Kidney (tissue), 14 donors: ENCODE results near the gene EHMT2. TPM values are rescaled to one million over a fixed set of nuclear protein-coding genes. Genes with fewer than 3 reads are reported as not detected.
"Not testable (repeated sequence)": the region's sequence is repeated elsewhere in the genome, so short reads cannot be mapped to it uniquely, and the experiment has no call there.

ENCODE experiments used
- DNase-seq, 5 donors: peaks; one replicate each; pipeline ENCODE4 v3.0.0-alpha.2; 2013 to 2020
- FAIRE-seq: peaks from 2 replicates; lab custom pipeline; 2012; peaks lifted over from hg19 to GRCh38; lab: Jason Lieb, UNC
- H3K27ac ChIP-seq, 2 donors: one replicate each; pipeline ENCODE4 v1.7.0; 2013; ENCODE audit warnings: low read depth in 2 of 2, low read length in 2 of 2, inconsistent platforms in 1 of 2
- H3K27me3 ChIP-seq: one replicate; pipeline ENCODE4 v1.7.1; 2013; ENCODE audit warnings: low read length, inconsistent platforms; ENCODE audit not compliant: control insufficient read depth, insufficient read depth
- H3K36me3 ChIP-seq, 3 donors: one replicate each; pipeline versions ENCODE4 v1.7.0 to v1.7.1; 2013; ENCODE audit warnings: low read length in 3 of 3, control low read depth in 1 of 3, inconsistent platforms in 1 of 3; ENCODE audit not compliant: insufficient read depth in 3 of 3, control insufficient read depth in 2 of 3
- H3K4me1 ChIP-seq, 3 donors: one replicate each; pipeline versions ENCODE4 v1.7.0 to v1.7.1; 2013; ENCODE audit warnings: low read length in 3 of 3, inconsistent platforms in 1 of 3, low read depth in 1 of 3; ENCODE audit not compliant: control insufficient read depth in 2 of 3, insufficient read depth in 2 of 3
- H3K4me3 ChIP-seq, 3 donors: one replicate each; pipeline versions ENCODE4 v1.7.0 to v1.8.1; 2013; ENCODE audit warnings: low read length in 3 of 3, control low read depth in 1 of 3, inconsistent platforms in 1 of 3
- H3K9ac ChIP-seq, 3 donors: one replicate each; pipeline versions ENCODE4 v1.7.0 to v1.7.1; 2013; ENCODE audit warnings: low read length in 3 of 3, control low read depth in 1 of 3, inconsistent platforms in 1 of 3
- H3K9me3 ChIP-seq, 3 donors: one replicate each; pipeline versions ENCODE4 v1.7.0 to v1.7.1; 2013; ENCODE audit warnings: low read length in 3 of 3, control low read depth in 1 of 3, inconsistent platforms in 1 of 3; ENCODE audit not compliant: control insufficient read depth in 2 of 3, insufficient read depth in 1 of 3
- intact Hi-C: fragments of 100-400 bp; cut with DNase I; formaldehyde crosslinking; loops from one replicate; pipeline ENCODE4 v1.11.1; 2022
- polyA plus RNA-seq: library from polyadenylated mRNA; stranded (reverse); fragments of 350-450 nt; fragmentation: Illumina TruSeq; extraction: RNeasy Lipid Tissue Mini Kit (QIAGEN cat#74804); gene quantifications from one replicate; pipeline ENCODE4 v1.2.3, GENCODE V29; 2014; ENCODE audit warnings: low read depth, low replicate concordance; ENCODE audit not compliant: insufficient read depth
- total RNA-seq: library from RNA; stranded (reverse); fragmentation: NEBNext Ultra II Directional; extraction: Animal tissue kit (Norgen Biotek cat#: 25700); gene quantifications from one replicate; pipeline ENCODE4 v1.2.1, GENCODE V29; 2021
- TF ChIP-seq, protein P1 (sequence below): IDR thresholded peaks from 3 replicates; pipeline ENCODE4 v1.5.1; 2012; ENCODE audit warnings: mild to moderate bottlenecking, moderate library complexity, borderline replicate concordance; ENCODE audit not compliant: insufficient read depth; ENCODE audit errors: extremely low read depth
- donor health status: control.
- donor health status: control.
- donor health status: control.
- donor health status: control.
- donor health status: control.
- donor health status: DM: yes; HTN: yes; CAD: no.
- donor health status: Normal renal cell carcinoma (clear cell type).

The EHMT2 gene
- total and polyA plus RNA-seq, 2 donors from 2014 or later, result 35.3 to 40.5 TPM

GRCh38 chr6:31933537-31933936 lies 36.0 kb upstream of the EHMT2 start:
- H3K4me1 ChIP-seq, result no peaks in the 10 kb centered on the region
- intact Hi-C loops, result no loop called here
- TF ChIP-seq, protein P1, sequence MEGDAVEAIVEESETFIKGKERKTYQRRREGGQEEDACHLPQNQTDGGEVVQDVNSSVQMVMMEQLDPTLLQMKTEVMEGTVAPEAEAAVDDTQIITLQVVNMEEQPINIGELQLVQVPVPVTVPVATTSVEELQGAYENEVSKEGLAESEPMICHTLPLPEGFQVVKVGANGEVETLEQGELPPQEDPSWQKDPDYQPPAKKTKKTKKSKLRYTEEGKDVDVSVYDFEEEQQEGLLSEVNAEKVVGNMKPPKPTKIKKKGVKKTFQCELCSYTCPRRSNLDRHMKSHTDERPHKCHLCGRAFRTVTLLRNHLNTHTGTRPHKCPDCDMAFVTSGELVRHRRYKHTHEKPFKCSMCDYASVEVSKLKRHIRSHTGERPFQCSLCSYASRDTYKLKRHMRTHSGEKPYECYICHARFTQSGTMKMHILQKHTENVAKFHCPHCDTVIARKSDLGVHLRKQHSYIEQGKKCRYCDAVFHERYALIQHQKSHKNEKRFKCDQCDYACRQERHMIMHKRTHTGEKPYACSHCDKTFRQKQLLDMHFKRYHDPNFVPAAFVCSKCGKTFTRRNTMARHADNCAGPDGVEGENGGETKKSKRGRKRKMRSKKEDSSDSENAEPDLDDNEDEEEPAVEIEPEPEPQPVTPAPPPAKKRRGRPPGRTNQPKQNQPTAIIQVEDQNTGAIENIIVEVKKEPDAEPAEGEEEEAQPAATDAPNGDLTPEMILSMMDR, result no peak
- H3K36me3 ChIP-seq, result no peaks in the 10 kb centered on the region
- no peak overlapping the region for H3K4me3 ChIP-seq
- FAIRE-seq, result no peak
- H3K27ac ChIP-seq, result no peak overlapping the region
- H3K27me3 ChIP-seq, result no peaks in the 10 kb centered on the region
- H3K9me3 ChIP-seq, result no peaks in the 10 kb centered on the region
- no peak for DNase-seq
- H3K9ac ChIP-seq, result no peak overlapping the region

DNA sequence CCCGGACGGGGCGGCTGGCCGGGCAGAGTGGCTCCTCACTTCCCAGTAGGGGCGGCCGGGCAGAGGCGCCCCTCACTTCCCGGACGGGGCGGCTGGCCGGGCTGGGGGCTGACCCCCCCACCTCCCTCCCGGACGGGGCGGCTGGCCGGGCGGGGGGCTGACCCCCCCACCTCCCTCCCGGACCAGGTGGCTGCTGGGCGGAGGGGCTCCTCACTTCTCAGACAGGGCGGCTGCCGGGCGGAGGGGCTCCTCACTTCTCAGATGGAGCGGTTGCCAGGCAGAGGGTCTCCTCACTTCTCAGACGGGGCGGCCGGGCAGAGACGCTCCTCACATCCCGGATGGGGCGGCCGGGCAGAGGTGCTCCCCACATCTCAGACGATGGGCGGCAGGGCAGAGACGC lies 34.6 kb upstream of the EHMT2 start:
- H3K9me3 ChIP-seq, H3K27ac ChIP-seq, DNase-seq, FAIRE-seq, intact Hi-C loops, H3K27me3 ChIP-seq, H3K4me3 ChIP-seq, H3K36me3 ChIP-seq, H3K9ac ChIP-seq, H3K4me1 ChIP-seq: not testable (repeated sequence)

DNA sequence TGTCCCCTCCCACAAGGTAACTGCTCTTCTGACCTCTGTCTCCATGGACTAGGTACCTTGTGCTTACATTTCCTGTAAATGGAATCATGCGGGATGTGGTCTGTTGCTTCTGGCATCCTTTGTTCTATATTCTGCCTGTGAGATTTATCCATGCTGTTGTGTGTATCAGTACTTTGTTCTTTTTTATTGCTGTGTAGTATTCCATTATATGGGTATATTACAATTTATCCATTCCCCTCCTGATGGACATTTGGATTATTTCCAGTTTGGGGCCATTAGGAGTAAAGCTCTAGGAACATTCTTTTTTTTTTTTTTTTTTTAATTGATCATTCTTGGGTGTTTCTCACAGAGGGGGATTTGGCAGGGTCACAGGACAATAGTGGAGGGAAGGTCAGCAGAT lies 33.5 kb upstream of the EHMT2 start:
- intact Hi-C loops, result no loop called here
- TF ChIP-seq, protein P1, result no peak
- H3K4me3 ChIP-seq, result no peak overlapping the region
- no peaks in the 10 kb centered on the region for H3K27me3 ChIP-seq
- H3K9me3 ChIP-seq, result no peaks in the 10 kb centered on the region
- no peak overlapping the region for H3K27ac ChIP-seq
- no peak for FAIRE-seq
- no peaks in the 10 kb centered on the region for H3K36me3 ChIP-seq
- no peak for DNase-seq
- no peaks in the 10 kb centered on the region for H3K4me1 ChIP-seq
- H3K9ac ChIP-seq, result no peak overlapping the region

GRCh38 chr6:31928672-31928939 lies 31.1 kb upstream of the EHMT2 start:
- TF ChIP-seq, protein P1, result no peak
- Histone ChIP-seq H3K9ac (no peak overlapping the region), H3K27ac (no peak overlapping the region), H3K9me3 (no peaks in the 10 kb centered on the region), H3K4me1 (no peaks in the 10 kb centered on the region), H3K4me3 (no peak overlapping the region), H3K36me3 (no peaks in the 10 kb centered on the region), H3K27me3 (no peaks in the 10 kb centered on the region)
- FAIRE-seq (no peak), DNase-seq (no peak)
- intact Hi-C loops, result no loop called here
